DMS153 treated with DMSO at 0.1 percent for 48 hours (cell line): ENCODE results near the gene FARP1.

Source experiments
- DNase-seq: peaks from one replicate; lab custom pipeline; 2025; ENCODE audit not compliant: unreplicated experiment; lab: John Stamatoyannopoulos, UW

The FARP1 gene

GRCh38 chr13:98141091-98141490, 1.8 kb upstream of the FARP1 start:
- no peak for DNase-seq

GRCh38 chr13:98141509-98142379, 1.1 kb upstream of the FARP1 start:
- DNase-seq: no peak

- DNase-seq: no peak
These were observed 261 bp downstream of the FARP1 start for GRCh38 chr13:98143157-98143553.

- DNase-seq: no peak
These were observed 720 bp downstream of the FARP1 start for GRCh38 chr13:98143601-98144026.

- no peak for DNase-seq
These were observed 1.3 kb downstream of the FARP1 start for GRCh38 chr13:98144027-98144741.

- DNase-seq: no peak
These were observed 2.0 kb downstream of the FARP1 start for GRCh38 chr13:98144801-98145350.

- DNase-seq: no peak
These were observed 4.6 kb downstream of the FARP1 start for GRCh38 chr13:98147521-98147920.

GRCh38 chr13:98150832-98151479, 8.1 kb downstream of the FARP1 start:
- no peak for DNase-seq

- DNase-seq: no peak
These were observed 12.7 kb downstream of the FARP1 start for GRCh38 chr13:98155475-98156109.

GRCh38 chr13:98156259-98156658, 13.4 kb downstream of the FARP1 start:
- no peak for DNase-seq

GRCh38 chr13:98157188-98157587, 14.3 kb downstream of the FARP1 start:
- DNase-seq: no peak

GRCh38 chr13:98157609-98158008, 14.7 kb downstream of the FARP1 start:
- DNase-seq: no peak

GRCh38 chr13:98158172-98158899, 15.4 kb downstream of the FARP1 start:
- no peak for DNase-seq

- no peak for DNase-seq
These were observed 20.0 kb downstream of the FARP1 start for GRCh38 chr13:98162935-98163334.

- DNase-seq: no peak
These were observed 26.4 kb downstream of the FARP1 start for GRCh38 chr13:98169331-98169730.

GRCh38 chr13:98171900-98172589, 29.2 kb downstream of the FARP1 start:
- DNase-seq: no peak

- DNase-seq: no peak
These were observed 29.9 kb downstream of the FARP1 start for GRCh38 chr13:98172590-98173422.

- no peak for DNase-seq
These were observed 30.7 kb downstream of the FARP1 start for GRCh38 chr13:98173431-98174152.
